Adrenal gland (tissue), 12 donors: ENCODE data around the gene SORL1. TPM values are rescaled to one million over a fixed set of nuclear protein-coding genes. Genes with fewer than 3 reads are reported as not detected.
A peak's percentile ranks its signal among the peaks of the same experiment; 100 is the strongest.

ENCODE experiments used
- DNase-seq, 7 donors: peaks; one replicate each; pipeline ENCODE4 v3.0.0-alpha.2; 2019 to 2020
- H3K27ac ChIP-seq, 5 donors: fragments of 200-600 bp; sonication (generic) in 4 of 5; 1 replicate in 3 of 5; 2 replicates in 2 of 5; pipeline versions ENCODE4 v1.5.1 to v1.8.0; 2016 to 2020; ENCODE audit warnings: mild to moderate bottlenecking in 1 of 5
- H3K27me3 ChIP-seq: fragments of 200-600 bp; 2 replicates; pipeline ENCODE4 v1.8.0; 2021
- H3K36me3 ChIP-seq, 2 donors: fragments of 200-600 bp; replicated peaks in 1 of 2; 1 replicate in 1 of 2; 2 replicates in 1 of 2; pipeline versions ENCODE4 v1.5.1 to v1.8.0; 2018 to 2022
- H3K4me1 ChIP-seq, 2 donors: fragments of 200-600 bp; replicated peaks in 1 of 2; 1 replicate in 1 of 2; 2 replicates in 1 of 2; pipeline versions ENCODE4 v1.5.1 to v1.8.0; 2018 to 2021
- H3K4me3 ChIP-seq, 4 donors: fragments of 200-600 bp; sonication (generic) in 3 of 4; one replicate each; pipeline ENCODE4 v1.5.1; 2016 to 2018
- H3K9me3 ChIP-seq, 3 donors: fragments of 200-600 bp; sonication (generic) in 1 of 3; replicated peaks in 1 of 3; 1 replicate in 2 of 3; 2 replicates in 1 of 3; pipeline versions ENCODE4 v1.5.1 to v1.8.0; 2016 to 2021
- POLR2A ChIP-seq, 2 donors: fragments of 450-650 bp; IDR thresholded peaks; one replicate each; pipeline ENCODE4 v1.6.1; 2017; ENCODE audit warnings: antibody characterized with exemption in 2 of 2, mild to moderate bottlenecking in 2 of 2, moderate library complexity in 1 of 2
- WGBS, 4 donors: extraction: QIAGEN DNeasy Blood & Tissue Kit in 2 of 4; methylation state at CpG; one replicate each; pipeline versions ENCODE4 v1.1.5 to v1.1.7; 2013 to 2017; 5-methylcytosine and 5-hydroxymethylcytosine counted together
- intact Hi-C, 2 donors: fragments of 100-400 bp; cut with DNase I; formaldehyde crosslinking; loops; one replicate each; pipeline versions ENCODE4 v1.14.1 to v1.15.0; 2022 to 2023
- polyA plus RNA-seq, 3 donors: library from polyadenylated mRNA; stranded (reverse); fragments of 200-250 nt in 2 of 3; fragments of 350-450 nt in 1 of 3; fragmentation: Illumina TruSeq in 1 of 3; extraction: RNeasy Lipid Tissue Mini Kit (QIAGEN cat#74804) in 1 of 3; gene quantifications; one replicate each; pipeline ENCODE4 v1.2.3, GENCODE V29; 2013 to 2014
- total RNA-seq, 9 donors: library from RNA; depleted of rRNA in 4 of 9; stranded (reverse); fragments of >200 nt in 4 of 9; fragments of 120-200 nt in 1 of 9; fragmentation: NEBNext Ultra II Directional in 1 of 9; extraction: Animal tissue kit (Norgen Biotek cat#: 25700) in 1 of 9; gene quantifications; one replicate each; pipeline versions ENCODE4 v1.1.0 to v1.2.4, GENCODE V29; 2013 to 2023
- TF ChIP-seq, protein P1 (sequence below), 6 experiments: fragments of 450-650 bp in 4 of 6; fragments of 200-600 bp in 2 of 6; sonication (generic) in 1 of 6; IDR thresholded peaks; 1 replicate in 5 of 6; 2 replicates in 1 of 6; pipeline versions ENCODE4 v1.5.1 to v1.8.0; 2016 to 2021; ENCODE audit warnings: antibody characterized with exemption in 6 of 6, mild to moderate bottlenecking in 2 of 6, moderate library complexity in 1 of 6
- donor health status: healthy with polysubstance abuse.
- donor health status: Bipolar disorder and iron deficiency.
- donor health status: DM: yes; HTN: yes; CAD: no.
- donor health status: DM: no; HTN: no; CAD: no.
- donor health status: DM: no; HTN: no; CAD: no.
- donor health status: DM: yes; HTN: yes; CAD: no.

SORL1 gene
- total and polyA plus RNA-seq, 12 donors = 1.0 to 28.6 (median 8.9) TPM

GRCh38 chr11:121482231-121483129, 30.4 kb downstream of the SORL1 start:
- no peak overlapping the region for H3K4me3 ChIP-seq
- no peaks in the 10 kb centered on the region for H3K36me3 ChIP-seq
- DNase-seq = peak in 1 of 7 donors; percentile 18
- H3K9me3 ChIP-seq = no peaks in the 10 kb centered on the region
- no peaks in the 10 kb centered on the region for H3K27me3 ChIP-seq
- WGBS, 4 donors = 67 to 75% (median 74%) methylated on average over 9 of the region's 9 CpGs
- intact Hi-C loops = no loop called here
- TF ChIP-seq, protein P1, sequence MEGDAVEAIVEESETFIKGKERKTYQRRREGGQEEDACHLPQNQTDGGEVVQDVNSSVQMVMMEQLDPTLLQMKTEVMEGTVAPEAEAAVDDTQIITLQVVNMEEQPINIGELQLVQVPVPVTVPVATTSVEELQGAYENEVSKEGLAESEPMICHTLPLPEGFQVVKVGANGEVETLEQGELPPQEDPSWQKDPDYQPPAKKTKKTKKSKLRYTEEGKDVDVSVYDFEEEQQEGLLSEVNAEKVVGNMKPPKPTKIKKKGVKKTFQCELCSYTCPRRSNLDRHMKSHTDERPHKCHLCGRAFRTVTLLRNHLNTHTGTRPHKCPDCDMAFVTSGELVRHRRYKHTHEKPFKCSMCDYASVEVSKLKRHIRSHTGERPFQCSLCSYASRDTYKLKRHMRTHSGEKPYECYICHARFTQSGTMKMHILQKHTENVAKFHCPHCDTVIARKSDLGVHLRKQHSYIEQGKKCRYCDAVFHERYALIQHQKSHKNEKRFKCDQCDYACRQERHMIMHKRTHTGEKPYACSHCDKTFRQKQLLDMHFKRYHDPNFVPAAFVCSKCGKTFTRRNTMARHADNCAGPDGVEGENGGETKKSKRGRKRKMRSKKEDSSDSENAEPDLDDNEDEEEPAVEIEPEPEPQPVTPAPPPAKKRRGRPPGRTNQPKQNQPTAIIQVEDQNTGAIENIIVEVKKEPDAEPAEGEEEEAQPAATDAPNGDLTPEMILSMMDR (IDR thresholded peaks at IDR 0.05) = no peak
- TF ChIP-seq POLR2A (IDR thresholded peaks at IDR 0.05) = no peak
- peak overlapping the region in 1 of 5 donors; percentile 29 for H3K27ac ChIP-seq
- no peaks in the 10 kb centered on the region for H3K4me1 ChIP-seq

- no peaks in the 10 kb centered on the region for H3K27me3 ChIP-seq
- intact Hi-C loops = no loop called here
- H3K4me1 ChIP-seq = no peaks in the 10 kb centered on the region
- H3K27ac ChIP-seq = no peak overlapping the region
- WGBS, 4 donors = 59 to 76% (median 74%) methylated on average over 4 of the region's 4 CpGs
- no peaks in the 10 kb centered on the region for H3K36me3 ChIP-seq
- TF ChIP-seq POLR2A (IDR thresholded peaks at IDR 0.05) = no peak
- TF ChIP-seq, protein P1 (IDR thresholded peaks at IDR 0.05) = no peak
- no peak for DNase-seq
- H3K9me3 ChIP-seq = no peaks in the 10 kb centered on the region
- H3K4me3 ChIP-seq = no peak overlapping the region
Observed at GRCh38 chr11:121483805-121484480, 31.8 kb downstream of the SORL1 start.

GRCh38 chr11:121485216-121485615, 33.1 kb downstream of the SORL1 start:
- 82 to 85% (median 85%) methylated on average over 7 of the region's 7 CpGs for WGBS, 4 donors
- Histone ChIP-seq H3K4me3 (no peak overlapping the region), H3K4me1 (no peaks in the 10 kb centered on the region), H3K9me3 (no peaks in the 10 kb centered on the region), H3K27me3 (no peaks in the 10 kb centered on the region), H3K27ac (no peak overlapping the region), H3K36me3 (no peaks in the 10 kb centered on the region)
- intact Hi-C loops = no loop called here
- DNase-seq = no peak
- TF ChIP-seq, protein P1 (IDR thresholded peaks at IDR 0.05) = no peak
- no peak for TF ChIP-seq POLR2A (IDR thresholded peaks at IDR 0.05)

GRCh38 chr11:121486054-121486453, 33.9 kb downstream of the SORL1 start:
- Histone ChIP-seq H3K4me1 (no peaks in the 10 kb centered on the region), H3K9me3 (no peaks in the 10 kb centered on the region), H3K27ac (no peak overlapping the region), H3K36me3 (no peaks in the 10 kb centered on the region), H3K27me3 (no peaks in the 10 kb centered on the region), H3K4me3 (no peak overlapping the region)
- WGBS, 4 donors = 86 to 100% (median 89%) methylated on average over 5 of the region's 5 CpGs
- DNase-seq = no peak
- intact Hi-C loops = no loop called here
- no peak for TF ChIP-seq POLR2A (IDR thresholded peaks at IDR 0.05)
- TF ChIP-seq, protein P1 (IDR thresholded peaks at IDR 0.05) = no peak
